Gastroesophageal sphincter (tissue), 3 donors: Measurements from ENCODE around the gene BAIAP2.

Experiments used
- POLR2AphosphoS5 ChIP-seq: sonication (generic); formaldehyde crosslinking; IDR thresholded peaks from one replicate; pipeline ENCODE4 v1.6.1; 2017; ENCODE audit warnings: antibody characterized with exemption
- TF ChIP-seq, protein P1 (sequence below), 4 experiments: fragments of 200-600 bp in 2 of 4; fragments of 450-650 bp in 2 of 4; sonication (generic) in 1 of 4; IDR thresholded peaks; one replicate each; pipeline ENCODE4 v1.5.1; 2017 to 2019; ENCODE audit warnings: antibody characterized with exemption in 4 of 4, mild to moderate bottlenecking in 2 of 4, moderate library complexity in 2 of 4

- TF ChIP-seq POLR2AphosphoS5, result no peak
- TF ChIP-seq, protein P1, sequence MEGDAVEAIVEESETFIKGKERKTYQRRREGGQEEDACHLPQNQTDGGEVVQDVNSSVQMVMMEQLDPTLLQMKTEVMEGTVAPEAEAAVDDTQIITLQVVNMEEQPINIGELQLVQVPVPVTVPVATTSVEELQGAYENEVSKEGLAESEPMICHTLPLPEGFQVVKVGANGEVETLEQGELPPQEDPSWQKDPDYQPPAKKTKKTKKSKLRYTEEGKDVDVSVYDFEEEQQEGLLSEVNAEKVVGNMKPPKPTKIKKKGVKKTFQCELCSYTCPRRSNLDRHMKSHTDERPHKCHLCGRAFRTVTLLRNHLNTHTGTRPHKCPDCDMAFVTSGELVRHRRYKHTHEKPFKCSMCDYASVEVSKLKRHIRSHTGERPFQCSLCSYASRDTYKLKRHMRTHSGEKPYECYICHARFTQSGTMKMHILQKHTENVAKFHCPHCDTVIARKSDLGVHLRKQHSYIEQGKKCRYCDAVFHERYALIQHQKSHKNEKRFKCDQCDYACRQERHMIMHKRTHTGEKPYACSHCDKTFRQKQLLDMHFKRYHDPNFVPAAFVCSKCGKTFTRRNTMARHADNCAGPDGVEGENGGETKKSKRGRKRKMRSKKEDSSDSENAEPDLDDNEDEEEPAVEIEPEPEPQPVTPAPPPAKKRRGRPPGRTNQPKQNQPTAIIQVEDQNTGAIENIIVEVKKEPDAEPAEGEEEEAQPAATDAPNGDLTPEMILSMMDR (IDR thresholded peaks at IDR 0.05), result no peak
Observed at GRCh38 chr17:81062014-81062780, 27.2 kb downstream of the BAIAP2 start.
